Panc1 (cell line): ENCODE measurements around the gene YPEL1. TPM values are rescaled to one million over a fixed set of nuclear protein-coding genes. Genes with fewer than 3 reads are reported as not detected.

Experiments
- ATAC-seq: fragments of 200-7000 bp; cut with Tn5 transposase; 2 replicates; pipeline ENCODE4 v1.9.1; 2020; ENCODE audit warnings: mild to moderate bottlenecking, moderate library complexity
- BruUV-seq: library from RNA; stranded (reverse); fragments of 400-500 nt; replicated peaks from 2 replicates; lab custom pipeline; 2021; lab: Mats Ljungman, UMichigan
- CTCF ChIA-PET: fragments of 300-600 bp; sonication (Branson Sonifier 250); formaldehyde crosslinking; loops from one replicate; lab custom pipeline; 2022; ENCODE audit warnings: antibody characterized with exemption; lab: Charles Lee
- POLR2A ChIA-PET: fragments of 300-600 bp; sonication (Branson Sonifier 250); formaldehyde crosslinking; loops from one replicate; lab custom pipeline; 2022; ENCODE audit warnings: antibody characterized with exemption; lab: Charles Lee
- DNase-seq: peaks from one replicate; pipeline ENCODE4 v3.0.0-alpha.2; 2010; ENCODE audit warnings: low read depth, low spot score
- H3K27ac ChIP-seq: 2 replicates; pipeline ENCODE4 v1.5.1; 2011; ENCODE audit warnings: mild to moderate bottlenecking, low read length, inconsistent platforms
- H3K27me3 ChIP-seq: fragments of 200-500 bp; sonication (Bioruptor generic); 2 replicates; pipeline ENCODE4 v1.6.0; 2014; ENCODE audit warnings: low read length, inconsistent platforms; ENCODE audit not compliant: control insufficient read depth, insufficient read depth
- H3K36me3 ChIP-seq: fragments of 200-500 bp; sonication (Bioruptor generic); 2 replicates; pipeline ENCODE4 v1.5.1; 2014; ENCODE audit warnings: inconsistent platforms, mild to moderate bottlenecking, low read length, moderate library complexity; ENCODE audit not compliant: control insufficient read depth, insufficient read depth
- H3K4me1 ChIP-seq: 2 replicates; pipeline ENCODE4 v1.5.1; 2011; ENCODE audit warnings: inconsistent platforms, mild to moderate bottlenecking, low read length, moderate library complexity; ENCODE audit not compliant: control insufficient read depth, insufficient read depth
- H3K4me3 ChIP-seq, 2 experiments: 2 replicates each; pipeline ENCODE4 v1.5.1; 2011 to 2012; ENCODE audit warnings: low read depth in 2 of 2, low read length in 2 of 2, mild to moderate bottlenecking in 2 of 2, inconsistent platforms in 1 of 2, moderate library complexity in 1 of 2
- H3K9me3 ChIP-seq: fragments of 200-500 bp; sonication (Bioruptor generic); 2 replicates; pipeline ENCODE4 v1.5.1; 2014; ENCODE audit warnings: low read depth, mild to moderate bottlenecking, inconsistent platforms, low read length, moderate library complexity; ENCODE audit not compliant: control insufficient read depth, insufficient read depth
- POLR2AphosphoS5 ChIP-seq: IDR thresholded peaks from 2 replicates; pipeline ENCODE4 v1.6.1; 2012; ENCODE audit warnings: mild to moderate bottlenecking, low read depth, low read length, moderate library complexity
- SIN3A ChIP-seq: IDR thresholded peaks from 2 replicates; pipeline ENCODE4 v1.6.1; 2012; ENCODE audit warnings: low read depth, mild to moderate bottlenecking, low read length, moderate library complexity, borderline replicate concordance; ENCODE audit not compliant: insufficient read depth
- TCF7L2 ChIP-seq: IDR thresholded peaks from 2 replicates; pipeline ENCODE4 v1.6.1; 2011; ENCODE audit warnings: mild to moderate bottlenecking, low read depth, low read length, inconsistent platforms
- in situ Hi-C: cut with HindIII; loops from 2 replicates; pipeline ENCODE4 v1.10.0; 2016; ENCODE audit warnings: low sequenced_read_pairs, low pct_unique_long_range_greater_than_20kb
- intact Hi-C: fragments of 100-400 bp; cut with micrococcal nuclease; formaldehyde crosslinking; loops from one replicate; pipeline ENCODE4 v1.10.0; 2022; ENCODE audit not compliant: unreplicated experiment
- total RNA-seq: library from RNA; stranded (reverse); gene quantifications from one replicate; pipeline ENCODE4 v1.2.1, GENCODE V29; 2021; ENCODE audit not compliant: unreplicated experiment
- TF ChIP-seq, protein P1 (sequence below): fragments of 450-650 bp; IDR thresholded peaks from 2 replicates; pipeline ENCODE4 v1.5.1; 2017; ENCODE audit warnings: mild to moderate bottlenecking
- TF ChIP-seq, protein P2 (sequence below), 2 experiments: IDR thresholded peaks; 2 replicates each; pipeline ENCODE4 v1.6.1; 2011 to 2012; ENCODE audit warnings: low read depth in 2 of 2, control low read depth in 1 of 2, low read length in 1 of 2, mild to moderate bottlenecking in 1 of 2, moderate library complexity in 1 of 2; ENCODE audit not compliant: insufficient read depth in 1 of 2

The YPEL1 gene
- total RNA-seq, 1 experiment from 2014 or later = 4.0 TPM

DNA sequence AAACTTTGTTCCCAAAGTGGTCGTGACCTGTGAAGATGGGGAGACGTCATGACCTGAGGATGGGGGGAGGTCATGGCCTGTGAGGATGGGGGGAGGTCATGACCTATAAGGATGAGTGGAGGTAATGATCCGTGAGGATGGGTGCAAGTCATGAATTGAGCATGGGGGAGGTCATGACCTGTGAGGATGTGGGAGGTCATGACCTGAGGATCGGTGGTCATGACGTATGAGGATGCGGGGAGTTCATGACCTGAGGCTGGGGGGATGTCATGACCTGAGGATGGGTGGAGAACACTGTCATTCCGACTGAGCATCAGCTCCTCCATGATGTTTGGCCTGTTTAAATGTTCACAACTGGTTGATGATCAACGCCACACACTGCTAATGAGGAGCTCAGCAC, 25.9 kb downstream of the YPEL1 start:
- Histone ChIP-seq H3K27ac (no peak overlapping the region), H3K36me3 (no peaks in the 10 kb centered on the region), H3K9me3 (no peaks in the 10 kb centered on the region), H3K4me1 (no peaks in the 10 kb centered on the region), H3K4me3 (no peak overlapping the region), H3K27me3 (no peaks in the 10 kb centered on the region)
- intact Hi-C loops (loop anchor here (5.0 kb wide), 1 partner anchor 228 kb away; no protein-coding TSS in a partner anchor), in situ Hi-C loops (no loop called here)
- ATAC-seq = no peak
- no peak for TF ChIP-seq TCF7L2
- TF ChIP-seq, protein P1, sequence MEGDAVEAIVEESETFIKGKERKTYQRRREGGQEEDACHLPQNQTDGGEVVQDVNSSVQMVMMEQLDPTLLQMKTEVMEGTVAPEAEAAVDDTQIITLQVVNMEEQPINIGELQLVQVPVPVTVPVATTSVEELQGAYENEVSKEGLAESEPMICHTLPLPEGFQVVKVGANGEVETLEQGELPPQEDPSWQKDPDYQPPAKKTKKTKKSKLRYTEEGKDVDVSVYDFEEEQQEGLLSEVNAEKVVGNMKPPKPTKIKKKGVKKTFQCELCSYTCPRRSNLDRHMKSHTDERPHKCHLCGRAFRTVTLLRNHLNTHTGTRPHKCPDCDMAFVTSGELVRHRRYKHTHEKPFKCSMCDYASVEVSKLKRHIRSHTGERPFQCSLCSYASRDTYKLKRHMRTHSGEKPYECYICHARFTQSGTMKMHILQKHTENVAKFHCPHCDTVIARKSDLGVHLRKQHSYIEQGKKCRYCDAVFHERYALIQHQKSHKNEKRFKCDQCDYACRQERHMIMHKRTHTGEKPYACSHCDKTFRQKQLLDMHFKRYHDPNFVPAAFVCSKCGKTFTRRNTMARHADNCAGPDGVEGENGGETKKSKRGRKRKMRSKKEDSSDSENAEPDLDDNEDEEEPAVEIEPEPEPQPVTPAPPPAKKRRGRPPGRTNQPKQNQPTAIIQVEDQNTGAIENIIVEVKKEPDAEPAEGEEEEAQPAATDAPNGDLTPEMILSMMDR = no peak
- TF ChIP-seq SIN3A = no peak
- TF ChIP-seq, protein P2, sequence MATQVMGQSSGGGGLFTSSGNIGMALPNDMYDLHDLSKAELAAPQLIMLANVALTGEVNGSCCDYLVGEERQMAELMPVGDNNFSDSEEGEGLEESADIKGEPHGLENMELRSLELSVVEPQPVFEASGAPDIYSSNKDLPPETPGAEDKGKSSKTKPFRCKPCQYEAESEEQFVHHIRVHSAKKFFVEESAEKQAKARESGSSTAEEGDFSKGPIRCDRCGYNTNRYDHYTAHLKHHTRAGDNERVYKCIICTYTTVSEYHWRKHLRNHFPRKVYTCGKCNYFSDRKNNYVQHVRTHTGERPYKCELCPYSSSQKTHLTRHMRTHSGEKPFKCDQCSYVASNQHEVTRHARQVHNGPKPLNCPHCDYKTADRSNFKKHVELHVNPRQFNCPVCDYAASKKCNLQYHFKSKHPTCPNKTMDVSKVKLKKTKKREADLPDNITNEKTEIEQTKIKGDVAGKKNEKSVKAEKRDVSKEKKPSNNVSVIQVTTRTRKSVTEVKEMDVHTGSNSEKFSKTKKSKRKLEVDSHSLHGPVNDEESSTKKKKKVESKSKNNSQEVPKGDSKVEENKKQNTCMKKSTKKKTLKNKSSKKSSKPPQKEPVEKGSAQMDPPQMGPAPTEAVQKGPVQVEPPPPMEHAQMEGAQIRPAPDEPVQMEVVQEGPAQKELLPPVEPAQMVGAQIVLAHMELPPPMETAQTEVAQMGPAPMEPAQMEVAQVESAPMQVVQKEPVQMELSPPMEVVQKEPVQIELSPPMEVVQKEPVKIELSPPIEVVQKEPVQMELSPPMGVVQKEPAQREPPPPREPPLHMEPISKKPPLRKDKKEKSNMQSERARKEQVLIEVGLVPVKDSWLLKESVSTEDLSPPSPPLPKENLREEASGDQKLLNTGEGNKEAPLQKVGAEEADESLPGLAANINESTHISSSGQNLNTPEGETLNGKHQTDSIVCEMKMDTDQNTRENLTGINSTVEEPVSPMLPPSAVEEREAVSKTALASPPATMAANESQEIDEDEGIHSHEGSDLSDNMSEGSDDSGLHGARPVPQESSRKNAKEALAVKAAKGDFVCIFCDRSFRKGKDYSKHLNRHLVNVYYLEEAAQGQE (IDR thresholded peaks at IDR 0.05; ENCODE audit: insufficient read depth in 1 of 2, low read depth in 2 of 2, low read length in 1 of 2) = no peak
- no peak for TF ChIP-seq POLR2AphosphoS5
- DNase-seq = no peak
- CTCF ChIA-PET = no interaction called here
- POLR2A ChIA-PET = no interaction called here
- BruUV-seq = no TSS peak

DNA sequence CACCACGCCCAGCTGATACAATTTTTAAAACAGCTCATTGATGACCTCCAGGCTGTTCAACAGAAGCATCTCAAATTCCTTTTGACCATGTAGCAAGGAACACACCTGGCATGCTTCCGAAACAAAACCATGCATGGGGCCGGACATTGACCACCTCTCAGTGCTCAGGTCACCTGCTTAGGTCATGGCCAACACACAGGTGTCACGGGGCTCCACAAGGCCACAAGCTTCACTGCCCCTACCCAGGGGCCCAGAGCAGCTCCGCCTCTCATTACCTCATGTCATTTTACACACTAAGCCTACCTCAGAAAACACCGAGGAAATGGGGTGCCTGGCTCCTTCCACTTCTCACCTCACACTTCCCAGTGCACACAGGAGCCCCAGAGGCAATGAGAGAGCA, 26.6 kb downstream of the YPEL1 start:
- POLR2A ChIA-PET = no interaction called here
- CTCF ChIA-PET = no interaction called here
- no peaks in the 10 kb centered on the region for H3K36me3 ChIP-seq
- DNase-seq (no peak), ATAC-seq (no peak)
- H3K27me3 ChIP-seq = no peaks in the 10 kb centered on the region
- H3K4me3 ChIP-seq = no peak overlapping the region
- H3K4me1 ChIP-seq = no peaks in the 10 kb centered on the region
- no peak for TF ChIP-seq TCF7L2
- in situ Hi-C loops = no loop called here
- BruUV-seq = no TSS peak
- H3K9me3 ChIP-seq = no peaks in the 10 kb centered on the region
- no peak overlapping the region for H3K27ac ChIP-seq
- intact Hi-C loops = no loop called here

DNA sequence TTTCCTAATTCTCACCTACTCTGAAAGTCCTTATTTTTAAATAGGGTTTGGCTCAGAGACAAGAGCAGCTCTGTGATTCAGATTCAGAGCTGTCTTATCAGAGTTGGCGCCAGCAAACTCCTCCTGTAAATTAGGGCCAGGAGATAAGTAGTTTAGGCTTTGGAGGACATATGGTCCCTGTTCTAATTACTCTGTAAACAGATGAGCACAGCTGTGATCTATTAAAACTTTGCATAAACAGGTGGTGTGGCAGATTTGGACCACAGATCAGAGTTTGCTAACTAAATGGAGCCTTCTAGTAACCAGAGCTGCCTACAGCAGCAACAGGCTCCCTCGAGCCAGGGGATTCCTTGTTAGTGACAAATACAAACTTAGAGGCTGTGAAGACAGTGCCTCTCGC, 27.9 kb downstream of the YPEL1 start:
- BruUV-seq = no TSS peak

More for the DNA sequence above, 27.9 kb downstream of the YPEL1 start:
- ChIA-PET CTCF (no interaction called here), POLR2A (no interaction called here)
- Histone ChIP-seq H3K36me3 (no peaks in the 10 kb centered on the region), H3K4me3 (no peak overlapping the region), H3K27me3 (no peaks in the 10 kb centered on the region), H3K9me3 (no peaks in the 10 kb centered on the region), H3K27ac (no peak overlapping the region), H3K4me1 (no peaks in the 10 kb centered on the region)
- TF ChIP-seq POLR2AphosphoS5 (no peak), TCF7L2 (no peak), SIN3A (no peak)
- TF ChIP-seq, protein P1 = no peak
- TF ChIP-seq, protein P2 (IDR thresholded peaks at IDR 0.05; ENCODE audit: insufficient read depth in 1 of 2, low read depth in 2 of 2, low read length in 1 of 2) = no peak
- in situ Hi-C loops = no loop called here
- intact Hi-C loops = no loop called here
- no peak for ATAC-seq
- no peak for DNase-seq
